Endodermal cell (in vitro differentiated cells): Measurements from ENCODE around the gene LINC01488. TPM values are rescaled to one million over a fixed set of nuclear protein-coding genes. Genes with fewer than 3 reads are reported as not detected.

Experiments
- DNase-seq: peaks from one replicate; pipeline ENCODE4 v3.0.0-alpha.2; 2017
- H3K27ac ChIP-seq: 2 replicates; pipeline ENCODE4 v1.5.1; 2013; ENCODE audit warnings: mild to moderate bottlenecking, low read depth, low read length, moderate library complexity
- H3K27me3 ChIP-seq: 2 replicates; pipeline ENCODE4 v1.6.1; 2013; ENCODE audit warnings: mild to moderate bottlenecking, low read length, moderate library complexity; ENCODE audit not compliant: insufficient read depth, control insufficient read depth, poor library complexity, severe bottlenecking
- H3K36me3 ChIP-seq: 2 replicates; pipeline ENCODE4 v1.7.0; 2013; ENCODE audit warnings: mild to moderate bottlenecking, low read length, moderate library complexity; ENCODE audit not compliant: control insufficient read depth, insufficient read depth
- H3K4me1 ChIP-seq: one replicate; pipeline ENCODE4 v1.7.0; 2013; ENCODE audit warnings: low read length; ENCODE audit not compliant: control insufficient read depth, insufficient read depth
- H3K4me3 ChIP-seq: 2 replicates; pipeline ENCODE4 v1.5.1; 2013; ENCODE audit warnings: mild to moderate bottlenecking, low read length, moderate library complexity
- H3K9ac ChIP-seq: 2 replicates; pipeline ENCODE4 v1.6.1; 2013; ENCODE audit warnings: mild to moderate bottlenecking, low read length, moderate library complexity; ENCODE audit not compliant: poor library complexity, severe bottlenecking; ENCODE audit errors: extremely low read depth
- H3K9me3 ChIP-seq: 2 replicates; pipeline ENCODE4 v1.6.1; 2013; ENCODE audit warnings: mild to moderate bottlenecking, low read length, moderate library complexity; ENCODE audit not compliant: control insufficient read depth
- H3K27ac Mint-ChIP-seq: 2 replicates; pipeline ENCODE4 v1.8.0; 2020; ENCODE audit warnings: mixed read lengths
- H3K27me3 Mint-ChIP-seq: 2 replicates; pipeline ENCODE4 v1.8.0; 2021; ENCODE audit warnings: mild to moderate bottlenecking, mixed read lengths; ENCODE audit not compliant: insufficient read depth
- H3K36me3 Mint-ChIP-seq: 2 replicates; pipeline ENCODE4 v1.8.0; 2020; ENCODE audit warnings: low read depth, mixed read lengths
- H3K4me1 Mint-ChIP-seq: 2 replicates; pipeline ENCODE4 v1.8.0; 2020; ENCODE audit warnings: mixed read lengths
- H3K4me3 Mint-ChIP-seq: 2 replicates; pipeline ENCODE4 v1.8.0; 2020; ENCODE audit warnings: mild to moderate bottlenecking, moderate library complexity, mixed read lengths
- H3K9me3 Mint-ChIP-seq: 2 replicates; pipeline ENCODE4 v1.8.0; 2020; ENCODE audit warnings: mild to moderate bottlenecking, mixed read lengths
- whole genome bisulfite sequencing, 2 experiments: methylation state at CpG; one replicate each; pipeline versions ENCODE4 v1.1.5 to v1.1.7; 2013; ENCODE audit warnings: missing lambda C conversion rate in 2 of 2, mixed read lengths in 1 of 2; ENCODE audit not compliant: insufficient coverage in 1 of 2, insufficient read length in 1 of 2; 5-methylcytosine and 5-hydroxymethylcytosine counted together
- total RNA-seq, 2 donors: library from RNA; stranded (reverse); fragmentation: NEBNext Ultra II Directional in 1 of 2; extraction: Animal tissue kit (Norgen Biotek cat#: 25700) in 1 of 2; gene quantifications; 2 replicates in 1 of 2; 3 replicates in 1 of 2; pipeline ENCODE4 v1.2.1, GENCODE V29; 2021
- TF ChIP-seq, protein P1 (sequence below): fragments of 200-600 bp; sonication (generic); conservative IDR thresholded peaks from 2 replicates; pipeline ENCODE4 v1.5.0; 2021; ENCODE audit warnings: antibody characterized with exemption, mild to moderate bottlenecking

The LINC01488 gene
- total RNA-seq, 2 donors from 2014 or later = not detected

DNA sequence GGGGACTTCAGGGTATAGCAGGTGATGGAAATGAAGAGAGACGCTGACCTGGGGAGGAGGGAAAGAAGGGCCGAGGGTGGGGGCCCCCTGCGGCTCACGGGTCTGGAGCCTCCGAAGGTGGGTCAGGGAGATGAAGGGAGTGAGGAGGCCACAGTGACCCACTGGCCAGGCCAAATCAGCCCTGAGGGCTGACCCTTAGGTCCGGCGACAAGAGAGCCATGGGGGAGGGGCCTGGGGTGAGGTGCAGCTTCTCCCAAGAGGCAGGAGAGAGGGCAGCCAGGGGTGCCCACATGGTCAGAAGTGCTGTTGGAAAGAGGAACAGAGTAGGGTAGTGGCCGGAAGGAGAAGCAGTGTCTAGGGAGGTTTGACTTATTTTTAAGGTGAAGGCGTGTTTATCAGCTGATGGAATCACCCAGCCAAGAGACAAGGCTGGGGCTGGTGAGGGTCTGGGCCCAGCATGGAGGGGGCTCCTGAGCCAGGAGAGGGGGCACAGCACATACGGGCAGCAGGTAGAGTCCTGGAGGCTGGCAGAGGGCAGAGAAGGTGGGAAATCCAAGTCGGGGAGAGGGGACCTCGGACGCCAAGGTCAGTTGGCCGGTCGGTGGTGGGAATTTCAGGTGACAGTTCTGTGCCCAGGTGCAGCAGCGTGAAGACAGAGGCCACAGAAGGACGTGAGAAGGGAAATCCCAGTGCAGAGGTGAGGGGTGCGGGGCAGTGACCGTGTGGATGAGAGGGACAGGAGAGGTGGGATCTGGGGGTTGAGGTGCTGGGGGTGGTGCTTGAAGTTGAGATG lies 49.0 kb downstream of the LINC01488 start:
- no peaks in the 10 kb centered on the region for H3K27me3 ChIP-seq
- no peaks in the 10 kb centered on the region for H3K9me3 ChIP-seq
- Mint-ChIP-seq H3K27me3 (peaks cover 8% of the 10 kb centered on the region), H3K9me3 (no peaks in the 10 kb centered on the region), H3K36me3 (no peaks in the 10 kb centered on the region), H3K4me1 (no peaks in the 10 kb centered on the region), H3K4me3 (no peak overlapping the region), H3K27ac (no peak overlapping the region)
- 87 to 93% methylated on average over 11 to 19 of the region's 19 CpGs for WGBS, 2 experiments
- no peak overlapping the region for H3K4me3 ChIP-seq
- peak; percentile 32 for DNase-seq
- H3K27ac ChIP-seq = no peak overlapping the region
- no peaks in the 10 kb centered on the region for H3K36me3 ChIP-seq
- no peak overlapping the region for H3K9ac ChIP-seq
- H3K4me1 ChIP-seq = no peaks in the 10 kb centered on the region
- TF ChIP-seq, protein P1, sequence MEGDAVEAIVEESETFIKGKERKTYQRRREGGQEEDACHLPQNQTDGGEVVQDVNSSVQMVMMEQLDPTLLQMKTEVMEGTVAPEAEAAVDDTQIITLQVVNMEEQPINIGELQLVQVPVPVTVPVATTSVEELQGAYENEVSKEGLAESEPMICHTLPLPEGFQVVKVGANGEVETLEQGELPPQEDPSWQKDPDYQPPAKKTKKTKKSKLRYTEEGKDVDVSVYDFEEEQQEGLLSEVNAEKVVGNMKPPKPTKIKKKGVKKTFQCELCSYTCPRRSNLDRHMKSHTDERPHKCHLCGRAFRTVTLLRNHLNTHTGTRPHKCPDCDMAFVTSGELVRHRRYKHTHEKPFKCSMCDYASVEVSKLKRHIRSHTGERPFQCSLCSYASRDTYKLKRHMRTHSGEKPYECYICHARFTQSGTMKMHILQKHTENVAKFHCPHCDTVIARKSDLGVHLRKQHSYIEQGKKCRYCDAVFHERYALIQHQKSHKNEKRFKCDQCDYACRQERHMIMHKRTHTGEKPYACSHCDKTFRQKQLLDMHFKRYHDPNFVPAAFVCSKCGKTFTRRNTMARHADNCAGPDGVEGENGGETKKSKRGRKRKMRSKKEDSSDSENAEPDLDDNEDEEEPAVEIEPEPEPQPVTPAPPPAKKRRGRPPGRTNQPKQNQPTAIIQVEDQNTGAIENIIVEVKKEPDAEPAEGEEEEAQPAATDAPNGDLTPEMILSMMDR = no peak

DNA sequence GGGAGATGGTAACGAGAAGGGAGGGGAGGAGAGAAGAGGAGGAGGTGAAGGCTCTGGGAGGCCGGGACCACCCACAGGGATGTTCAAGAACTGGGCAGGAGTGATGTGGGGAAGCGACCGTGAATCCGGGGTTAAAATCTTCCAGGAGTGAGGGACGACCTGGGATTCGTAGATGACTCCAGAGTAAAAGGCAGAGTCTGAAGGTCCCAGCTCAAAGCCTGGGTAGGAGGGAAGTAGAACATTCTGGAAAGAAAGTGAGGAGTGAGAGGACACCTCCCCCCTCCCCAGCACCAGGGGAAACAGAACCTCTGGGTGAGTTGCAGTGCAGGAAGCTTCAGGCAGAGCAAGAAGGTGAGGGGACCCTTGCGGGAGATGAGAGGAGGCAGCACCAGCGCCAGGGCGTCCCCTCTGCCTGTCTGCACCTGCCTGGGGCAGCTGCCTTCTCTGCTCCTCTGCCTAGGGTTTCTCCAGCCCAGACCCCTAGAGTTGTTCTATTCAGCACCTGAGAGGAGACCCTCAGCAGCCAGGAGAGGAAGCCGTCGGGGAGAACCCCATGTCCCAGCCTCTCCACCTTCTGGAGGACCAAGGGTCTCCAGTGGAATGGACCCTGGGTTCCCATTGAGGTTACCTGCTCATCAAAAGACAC lies 49.7 kb downstream of the LINC01488 start:
- Histone ChIP-seq H3K36me3 (no peaks in the 10 kb centered on the region), H3K27me3 (no peaks in the 10 kb centered on the region), H3K9ac (no peak overlapping the region), H3K4me1 (no peaks in the 10 kb centered on the region), H3K4me3 (no peak overlapping the region), H3K27ac (no peak overlapping the region), H3K9me3 (no peaks in the 10 kb centered on the region)
- Mint-ChIP-seq H3K4me3 (no peak overlapping the region), H3K36me3 (no peaks in the 10 kb centered on the region), H3K4me1 (no peaks in the 10 kb centered on the region), H3K9me3 (no peaks in the 10 kb centered on the region), H3K27me3 (peaks cover 8% of the 10 kb centered on the region), H3K27ac (no peak overlapping the region)
- peak; percentile 34 for DNase-seq
- 83 to 91% methylated on average over 2 to 12 of the region's 12 CpGs for WGBS, 2 experiments
- TF ChIP-seq, protein P1 = no peak

DNA sequence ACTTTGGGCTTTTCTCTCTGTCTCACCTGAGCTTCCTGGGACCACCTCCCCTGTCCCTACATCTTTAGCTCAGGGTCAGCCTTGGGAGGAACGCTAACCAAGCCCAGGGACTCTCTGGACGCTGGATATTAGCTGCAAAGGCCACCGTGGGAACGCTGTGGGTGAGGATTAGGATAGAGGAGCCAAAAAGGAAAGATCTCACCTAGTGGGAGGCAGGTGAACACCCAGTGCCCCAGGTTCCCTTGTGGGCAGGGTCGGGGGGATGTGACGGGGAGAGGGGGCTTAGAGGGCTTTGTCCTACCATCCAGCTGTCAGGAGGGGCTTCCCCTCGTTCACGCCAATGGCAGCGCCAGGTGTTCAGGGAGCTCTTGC lies 50.2 kb downstream of the LINC01488 start:
- peaks cover 8% of the 10 kb centered on the region for H3K27me3 Mint-ChIP-seq
- H3K27ac Mint-ChIP-seq = no peak overlapping the region
- no peaks in the 10 kb centered on the region for H3K36me3 Mint-ChIP-seq
- H3K4me1 Mint-ChIP-seq = no peaks in the 10 kb centered on the region
- 94 to 100% methylated on average over 5 to 9 of the region's 9 CpGs for WGBS, 2 experiments
- H3K9ac ChIP-seq = no peak overlapping the region
- H3K27ac ChIP-seq = no peak overlapping the region
- H3K4me3 Mint-ChIP-seq = no peak overlapping the region
- H3K36me3 ChIP-seq = no peaks in the 10 kb centered on the region
- DNase-seq = no peak
- no peaks in the 10 kb centered on the region for H3K9me3 ChIP-seq
- no peaks in the 10 kb centered on the region for H3K4me1 ChIP-seq
- H3K9me3 Mint-ChIP-seq = no peaks in the 10 kb centered on the region
- no peaks in the 10 kb centered on the region for H3K27me3 ChIP-seq
- TF ChIP-seq, protein P1 = no peak
- no peak overlapping the region for H3K4me3 ChIP-seq
